ENCODE measurements around the gene CREB1.

Gene CREB1

GRCh38 chr2:207546822-207547221 is 17.1 kb downstream of the CREB1 start:
- peaks cover 15% of the 10 kb centered on the region for H3K4me1 Mint-ChIP-seq
- no peak overlapping the region for H3K4me3 Mint-ChIP-seq
- H3K27ac Mint-ChIP-seq = peak overlapping the region in 1 of 3 experiments; percentile 12
- peaks cover 51% of the 10 kb centered on the region for H3K36me3 Mint-ChIP-seq (ENCODE audit: low read depth)
- H3K27me3 Mint-ChIP-seq (ENCODE audit: low read depth) = no peaks in the 10 kb centered on the region
- H3K9me3 Mint-ChIP-seq = no peaks in the 10 kb centered on the region
- TF ChIP-seq, protein P1, sequence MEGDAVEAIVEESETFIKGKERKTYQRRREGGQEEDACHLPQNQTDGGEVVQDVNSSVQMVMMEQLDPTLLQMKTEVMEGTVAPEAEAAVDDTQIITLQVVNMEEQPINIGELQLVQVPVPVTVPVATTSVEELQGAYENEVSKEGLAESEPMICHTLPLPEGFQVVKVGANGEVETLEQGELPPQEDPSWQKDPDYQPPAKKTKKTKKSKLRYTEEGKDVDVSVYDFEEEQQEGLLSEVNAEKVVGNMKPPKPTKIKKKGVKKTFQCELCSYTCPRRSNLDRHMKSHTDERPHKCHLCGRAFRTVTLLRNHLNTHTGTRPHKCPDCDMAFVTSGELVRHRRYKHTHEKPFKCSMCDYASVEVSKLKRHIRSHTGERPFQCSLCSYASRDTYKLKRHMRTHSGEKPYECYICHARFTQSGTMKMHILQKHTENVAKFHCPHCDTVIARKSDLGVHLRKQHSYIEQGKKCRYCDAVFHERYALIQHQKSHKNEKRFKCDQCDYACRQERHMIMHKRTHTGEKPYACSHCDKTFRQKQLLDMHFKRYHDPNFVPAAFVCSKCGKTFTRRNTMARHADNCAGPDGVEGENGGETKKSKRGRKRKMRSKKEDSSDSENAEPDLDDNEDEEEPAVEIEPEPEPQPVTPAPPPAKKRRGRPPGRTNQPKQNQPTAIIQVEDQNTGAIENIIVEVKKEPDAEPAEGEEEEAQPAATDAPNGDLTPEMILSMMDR (IDR thresholded peaks at IDR 0.05; ENCODE audit: unreplicated experiment in 3 of 3) = no peak

DNA sequence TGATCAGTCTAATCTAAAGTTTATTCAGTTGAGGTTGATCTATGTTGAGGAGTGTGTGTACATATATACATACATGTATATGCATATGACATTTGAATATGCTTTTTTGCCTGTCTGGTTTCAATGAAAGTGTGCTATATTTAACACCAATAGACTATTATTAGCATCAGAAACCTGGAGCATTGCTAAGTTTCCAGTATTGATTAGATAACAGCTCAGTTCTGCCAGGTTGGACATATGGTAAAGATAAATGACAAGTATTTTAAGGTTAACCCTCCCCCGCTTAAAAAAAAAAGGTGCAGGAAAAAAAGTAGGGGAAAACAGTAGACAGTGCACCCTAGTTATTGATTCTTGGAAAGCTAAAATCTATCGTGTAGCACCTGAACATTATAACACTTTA is 19.4 kb downstream of the CREB1 start:
- H3K9me3 Mint-ChIP-seq = no peaks in the 10 kb centered on the region
- H3K4me1 Mint-ChIP-seq = peaks cover 15% of the 10 kb centered on the region
- peak overlapping the region in 2 of 3 experiments; percentile 2 to 20 for H3K27ac Mint-ChIP-seq
- H3K27me3 Mint-ChIP-seq (ENCODE audit: low read depth) = no peaks in the 10 kb centered on the region
- no peak overlapping the region for H3K4me3 Mint-ChIP-seq
- peaks cover 38% of the 10 kb centered on the region for H3K36me3 Mint-ChIP-seq (ENCODE audit: low read depth)
- TF ChIP-seq, protein P1 (IDR thresholded peaks at IDR 0.05; ENCODE audit: unreplicated experiment in 3 of 3) = no peak

DNA sequence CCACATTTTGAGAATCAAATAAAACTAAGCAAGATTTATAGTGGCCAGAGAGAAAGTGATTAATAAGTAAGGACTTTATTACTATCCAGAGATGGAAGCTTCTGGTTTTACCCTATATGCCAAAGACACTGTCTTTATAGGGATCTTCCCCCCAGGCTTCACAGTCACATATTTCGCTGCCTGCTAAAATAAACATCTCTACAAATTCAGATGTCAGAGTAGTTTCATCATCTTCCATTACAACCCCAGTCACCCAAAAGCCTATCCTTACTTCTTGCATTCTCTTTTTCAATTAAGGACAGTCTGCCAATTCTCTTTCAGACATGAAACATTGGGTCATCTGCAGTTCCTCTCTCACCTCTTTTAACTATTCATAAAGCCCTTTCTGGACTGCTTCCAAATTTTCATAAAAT is 28.3 kb downstream of the CREB1 start:
- TF ChIP-seq, protein P1 (IDR thresholded peaks at IDR 0.05; ENCODE audit: unreplicated experiment in 3 of 3) = no peak
- H3K9me3 Mint-ChIP-seq = no peaks in the 10 kb centered on the region
- H3K27me3 Mint-ChIP-seq (ENCODE audit: low read depth) = no peaks in the 10 kb centered on the region
- no peak overlapping the region for H3K27ac Mint-ChIP-seq
- peaks cover 5% of the 10 kb centered on the region for H3K4me1 Mint-ChIP-seq
- H3K4me3 Mint-ChIP-seq = no peak overlapping the region
- H3K36me3 Mint-ChIP-seq (ENCODE audit: low read depth) = peaks cover 55% of the 10 kb centered on the region

GRCh38 chr2:207561386-207562080 is 31.8 kb downstream of the CREB1 start:
- no peaks in the 10 kb centered on the region for H3K27me3 Mint-ChIP-seq (ENCODE audit: low read depth)
- H3K36me3 Mint-ChIP-seq (ENCODE audit: low read depth) = peaks cover 74% of the 10 kb centered on the region
- H3K4me3 Mint-ChIP-seq = no peak overlapping the region
- H3K27ac Mint-ChIP-seq = peak overlapping the region in 1 of 3 experiments; percentile 49
- no peaks in the 10 kb centered on the region for H3K9me3 Mint-ChIP-seq
- H3K4me1 Mint-ChIP-seq = peaks cover 5% of the 10 kb centered on the region
- TF ChIP-seq, protein P1 (IDR thresholded peaks at IDR 0.05; ENCODE audit: unreplicated experiment in 3 of 3) = no peak

GRCh38 chr2:207565736-207566500 is 36.2 kb downstream of the CREB1 start:
- Mint-ChIP-seq H3K4me1 (no peaks in the 10 kb centered on the region), H3K27ac (peak overlapping the region in 2 of 3 experiments; percentile 46 to 60), H3K4me3 (no peak overlapping the region), H3K27me3 (ENCODE audit: low read depth) (no peaks in the 10 kb centered on the region), H3K36me3 (ENCODE audit: low read depth) (peaks cover 75% of the 10 kb centered on the region), H3K9me3 (no peaks in the 10 kb centered on the region)
- TF ChIP-seq, protein P1 (IDR thresholded peaks at IDR 0.05; ENCODE audit: unreplicated experiment in 3 of 3) = no peak
